Colonic mucosa (tissue), 4 donors: ENCODE data around the gene RGS18. TPM values are rescaled to one million over a fixed set of nuclear protein-coding genes. Genes with fewer than 3 reads are reported as not detected.

Experiments
- DNase-seq: peaks from one replicate; pipeline ENCODE4 v3.0.0-alpha.2; 2020
- H3K27ac ChIP-seq: fragments of 200-600 bp; one replicate; pipeline ENCODE4 v1.8.0; 2021
- H3K27me3 ChIP-seq: fragments of 200-600 bp; one replicate; pipeline ENCODE4 v1.8.0; 2021
- H3K36me3 ChIP-seq: fragments of 200-600 bp; one replicate; pipeline ENCODE4 v1.8.0; 2021
- H3K4me1 ChIP-seq: fragments of 200-600 bp; one replicate; pipeline ENCODE4 v1.8.0; 2021; ENCODE audit warnings: mild to moderate bottlenecking
- H3K4me3 ChIP-seq: fragments of 200-600 bp; one replicate; pipeline ENCODE4 v1.8.0; 2021
- H3K9ac ChIP-seq, 2 donors: one replicate each; pipeline ENCODE4 v1.7.0; 2013; ENCODE audit warnings: control low read depth in 2 of 2, low read depth in 2 of 2, low read length in 2 of 2
- H3K9me3 ChIP-seq: fragments of 200-600 bp; one replicate; pipeline ENCODE4 v1.8.0; 2021
- intact Hi-C: fragments of 100-400 bp; cut with DNase I; formaldehyde crosslinking; loops from one replicate; pipeline ENCODE4 v1.14.1; 2022
- total RNA-seq, 2 donors: library from RNA; stranded (reverse); fragmentation: NEBNext Ultra II Directional in 1 of 2; extraction: Animal tissue kit (Norgen Biotek cat#: 25700) in 1 of 2; gene quantifications; one replicate each; pipeline ENCODE4 v1.2.1, GENCODE V29; 2021
- TF ChIP-seq, protein P1 (sequence below): fragments of 200-600 bp; IDR thresholded peaks from one replicate; pipeline ENCODE4 v1.8.0; 2022; ENCODE audit warnings: antibody characterized with exemption, mild to moderate bottlenecking
- donor health status: healthy.
- donor health status: DM: no; HTN: no; CAD: no.
- donor health status: DM: no; HTN: no; CAD: no.

The RGS18 gene
- total RNA-seq, 2 donors from 2014 or later = 0.42 to 2.1 TPM

DNA sequence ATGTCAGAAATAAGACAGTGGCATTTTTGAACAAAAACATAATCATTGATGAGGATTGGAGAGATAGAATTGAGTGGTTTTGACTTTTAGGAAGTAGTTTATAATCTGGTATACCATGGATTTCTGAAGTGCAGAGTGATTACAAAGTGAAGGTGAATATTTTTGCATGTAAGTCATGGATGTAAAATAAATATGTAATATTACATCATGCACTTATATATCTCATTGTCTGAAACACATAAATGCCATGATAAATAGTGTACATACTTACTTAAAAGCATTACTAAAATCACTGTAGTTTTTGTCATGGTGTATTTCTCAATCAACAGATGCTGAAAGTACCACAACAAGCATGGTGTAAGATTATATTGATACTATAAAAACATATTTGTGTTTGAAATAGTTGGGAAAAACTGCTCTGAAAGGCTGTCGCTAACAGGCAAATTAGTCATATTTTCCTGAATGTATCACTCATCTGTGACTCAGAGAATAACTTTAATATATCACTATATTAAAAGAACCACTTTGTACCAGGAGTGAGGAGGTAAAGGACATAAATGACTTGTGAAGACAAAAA is 24.8 kb upstream of the RGS18 start:
- TF ChIP-seq, protein P1, sequence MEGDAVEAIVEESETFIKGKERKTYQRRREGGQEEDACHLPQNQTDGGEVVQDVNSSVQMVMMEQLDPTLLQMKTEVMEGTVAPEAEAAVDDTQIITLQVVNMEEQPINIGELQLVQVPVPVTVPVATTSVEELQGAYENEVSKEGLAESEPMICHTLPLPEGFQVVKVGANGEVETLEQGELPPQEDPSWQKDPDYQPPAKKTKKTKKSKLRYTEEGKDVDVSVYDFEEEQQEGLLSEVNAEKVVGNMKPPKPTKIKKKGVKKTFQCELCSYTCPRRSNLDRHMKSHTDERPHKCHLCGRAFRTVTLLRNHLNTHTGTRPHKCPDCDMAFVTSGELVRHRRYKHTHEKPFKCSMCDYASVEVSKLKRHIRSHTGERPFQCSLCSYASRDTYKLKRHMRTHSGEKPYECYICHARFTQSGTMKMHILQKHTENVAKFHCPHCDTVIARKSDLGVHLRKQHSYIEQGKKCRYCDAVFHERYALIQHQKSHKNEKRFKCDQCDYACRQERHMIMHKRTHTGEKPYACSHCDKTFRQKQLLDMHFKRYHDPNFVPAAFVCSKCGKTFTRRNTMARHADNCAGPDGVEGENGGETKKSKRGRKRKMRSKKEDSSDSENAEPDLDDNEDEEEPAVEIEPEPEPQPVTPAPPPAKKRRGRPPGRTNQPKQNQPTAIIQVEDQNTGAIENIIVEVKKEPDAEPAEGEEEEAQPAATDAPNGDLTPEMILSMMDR = no peak
- intact Hi-C loops = no loop called here
- H3K4me1 ChIP-seq = no peaks in the 10 kb centered on the region
- H3K4me3 ChIP-seq = no peak overlapping the region
- no peak overlapping the region for H3K9ac ChIP-seq
- H3K36me3 ChIP-seq = no peaks in the 10 kb centered on the region
- H3K27ac ChIP-seq = no peak overlapping the region
- no peaks in the 10 kb centered on the region for H3K27me3 ChIP-seq
- no peak for DNase-seq
- H3K9me3 ChIP-seq = no peaks in the 10 kb centered on the region

- no peaks in the 10 kb centered on the region for H3K36me3 ChIP-seq
- intact Hi-C loops = no loop called here
- H3K9ac ChIP-seq = no peak overlapping the region
- no peaks in the 10 kb centered on the region for H3K4me1 ChIP-seq
- no peak overlapping the region for H3K27ac ChIP-seq
- DNase-seq = no peak
- TF ChIP-seq, protein P1 = no peak
- H3K27me3 ChIP-seq = no peaks in the 10 kb centered on the region
- H3K9me3 ChIP-seq = no peaks in the 10 kb centered on the region
- H3K4me3 ChIP-seq = no peak overlapping the region
Observed at GRCh38 chr1:192140382-192140781, 17.9 kb upstream of the RGS18 start.

- no peaks in the 10 kb centered on the region for H3K4me1 ChIP-seq
- H3K27me3 ChIP-seq = no peaks in the 10 kb centered on the region
- intact Hi-C loops = no loop called here
- H3K27ac ChIP-seq = no peak overlapping the region
- H3K9me3 ChIP-seq = no peaks in the 10 kb centered on the region
- DNase-seq = no peak
- no peak overlapping the region for H3K9ac ChIP-seq
- TF ChIP-seq, protein P1 = no peak
- no peak overlapping the region for H3K4me3 ChIP-seq
- no peaks in the 10 kb centered on the region for H3K36me3 ChIP-seq
Observed at GRCh38 chr1:192147221-192147620, 11.0 kb upstream of the RGS18 start.

GRCh38 chr1:192147696-192148095 is 10.6 kb upstream of the RGS18 start:
- DNase-seq = no peak
- TF ChIP-seq, protein P1 = no peak
- no peaks in the 10 kb centered on the region for H3K36me3 ChIP-seq
- no peak overlapping the region for H3K9ac ChIP-seq
- no peaks in the 10 kb centered on the region for H3K27me3 ChIP-seq
- H3K4me3 ChIP-seq = no peak overlapping the region
- intact Hi-C loops = no loop called here
- H3K27ac ChIP-seq = no peak overlapping the region
- H3K9me3 ChIP-seq = no peaks in the 10 kb centered on the region
- no peaks in the 10 kb centered on the region for H3K4me1 ChIP-seq

DNA sequence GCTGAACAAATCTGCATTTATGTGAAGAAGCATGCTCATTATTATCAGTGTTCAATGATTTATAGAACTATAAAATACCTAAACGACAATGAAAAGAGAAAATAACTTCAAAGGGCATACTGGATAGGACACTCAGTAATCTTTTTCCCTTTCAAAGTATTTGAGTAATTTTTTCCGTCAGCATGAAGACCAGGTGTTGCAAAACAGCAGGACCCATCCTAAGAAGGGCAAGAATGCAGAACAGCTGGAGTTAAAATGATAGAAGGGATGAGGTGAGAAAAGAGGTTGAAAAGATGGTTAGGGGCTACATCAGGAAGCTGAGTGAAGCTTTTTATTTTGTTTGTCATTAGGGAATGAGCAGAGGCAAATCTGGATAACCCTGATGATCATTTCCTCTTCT is 7.1 kb upstream of the RGS18 start:
- DNase-seq = no peak
- Histone ChIP-seq H3K9ac (no peak overlapping the region), H3K36me3 (no peaks in the 10 kb centered on the region), H3K4me1 (no peaks in the 10 kb centered on the region), H3K9me3 (no peaks in the 10 kb centered on the region), H3K27me3 (no peaks in the 10 kb centered on the region), H3K4me3 (no peak overlapping the region), H3K27ac (no peak overlapping the region)
- intact Hi-C loops = no loop called here
- TF ChIP-seq, protein P1 = no peak
